HG03103 (cell line): ENCODE data around the gene DNM2.
"Not testable (repeated sequence)": the region's sequence is repeated elsewhere in the genome, so short reads cannot be mapped to it uniquely, and the experiment has no call there.

ENCODE experiments used
- ATAC-seq: cut with Tn5 transposase; IDR thresholded peaks from one replicate; pipeline ENCODE4 v1.9.1; 2021; ENCODE audit warnings: low read depth; ENCODE audit not compliant: unreplicated experiment

The DNM2 gene

GRCh38 chr19:10717356-10718204, at the start of gene DNM2:
Gene DNM2 (plus strand): TSS chr19:10718079. CDS start chr19:10718243, 164 bp downstream.
- peak; percentile 83 for ATAC-seq

DNA sequence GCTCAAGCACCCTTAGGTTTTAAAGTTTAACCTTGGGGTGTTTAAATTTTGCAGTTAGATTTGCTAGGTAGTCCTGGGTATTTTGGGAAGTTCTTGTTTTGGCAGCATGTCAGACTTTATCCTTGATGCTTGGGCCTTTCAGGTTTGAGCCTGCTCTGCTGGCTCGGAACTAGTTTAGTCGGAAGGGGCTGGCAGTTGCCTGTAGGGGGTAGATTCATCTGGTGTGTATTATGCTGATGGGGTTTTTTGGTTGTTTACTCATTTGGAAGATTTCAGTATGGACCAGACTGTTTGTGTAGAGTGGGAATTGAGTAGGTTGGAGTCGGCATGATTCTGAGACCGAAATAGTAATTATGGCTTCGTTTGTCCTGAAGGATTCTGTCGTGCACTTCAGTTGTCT, 48.6 kb upstream of the DNM2 start:
- no peak for ATAC-seq

DNA sequence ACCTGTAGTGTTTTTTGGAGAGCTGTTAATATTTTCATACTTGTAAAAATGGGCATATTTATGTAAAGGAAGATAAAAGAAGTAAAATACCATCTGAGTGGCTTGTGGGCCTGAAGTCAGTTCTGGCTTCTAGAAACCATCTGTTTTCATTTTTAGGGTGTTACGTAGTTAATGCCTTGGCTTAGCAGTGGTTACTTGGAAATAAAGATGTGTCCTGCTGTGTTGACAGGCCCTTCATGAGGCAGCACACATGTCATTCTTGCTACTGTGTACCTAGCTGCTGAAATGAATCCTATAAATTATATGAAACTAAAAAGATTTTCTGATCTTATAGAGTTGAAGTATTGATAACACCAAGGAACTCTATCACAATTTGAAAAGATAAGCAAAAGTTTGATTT, 47.7 kb upstream of the DNM2 start:
- ATAC-seq = no peak

DNA sequence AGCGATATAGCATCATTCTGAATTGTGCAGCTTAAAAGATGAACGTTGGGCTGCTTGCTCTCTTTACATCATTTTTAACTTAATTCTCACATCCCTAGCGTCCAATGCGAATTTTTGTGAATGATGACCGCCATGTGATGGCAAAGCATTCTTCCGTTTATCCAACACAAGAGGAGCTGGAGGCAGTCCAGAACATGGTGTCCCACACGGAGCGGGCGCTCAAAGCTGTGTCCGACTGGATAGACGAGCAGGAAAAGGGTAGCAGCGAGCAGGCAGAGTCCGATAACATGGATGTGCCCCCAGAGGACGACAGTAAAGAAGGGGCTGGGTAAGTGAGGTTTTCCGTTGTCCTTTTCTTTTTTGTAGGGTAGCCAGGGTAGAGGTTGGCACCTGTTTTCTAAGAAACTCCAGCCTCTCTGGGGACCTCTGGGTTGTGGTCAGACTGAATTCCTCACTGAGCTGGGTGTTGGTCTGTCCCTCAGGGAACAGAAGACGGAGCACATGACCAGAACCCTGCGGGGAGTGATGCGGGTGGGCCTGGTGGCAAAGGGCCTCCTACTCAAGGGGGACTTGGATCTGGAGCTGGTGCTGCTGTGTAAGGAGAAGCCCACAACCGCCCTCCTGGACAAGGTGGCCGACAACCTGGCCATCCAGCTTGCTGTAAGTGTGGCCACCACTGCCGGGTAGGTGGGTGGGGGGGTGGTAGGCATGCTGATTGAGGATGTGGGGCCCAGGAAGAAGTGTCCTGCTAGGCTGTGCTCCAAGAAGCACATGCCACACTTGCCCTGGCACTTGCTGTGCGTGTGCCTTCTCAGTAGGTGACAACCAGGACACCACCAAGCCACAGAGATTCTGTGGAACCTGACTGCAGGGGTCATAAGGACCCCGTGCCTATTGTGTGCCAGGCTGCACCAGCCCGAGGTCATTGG, 46.7 kb upstream of the DNM2 start:
- no peak for ATAC-seq

DNA sequence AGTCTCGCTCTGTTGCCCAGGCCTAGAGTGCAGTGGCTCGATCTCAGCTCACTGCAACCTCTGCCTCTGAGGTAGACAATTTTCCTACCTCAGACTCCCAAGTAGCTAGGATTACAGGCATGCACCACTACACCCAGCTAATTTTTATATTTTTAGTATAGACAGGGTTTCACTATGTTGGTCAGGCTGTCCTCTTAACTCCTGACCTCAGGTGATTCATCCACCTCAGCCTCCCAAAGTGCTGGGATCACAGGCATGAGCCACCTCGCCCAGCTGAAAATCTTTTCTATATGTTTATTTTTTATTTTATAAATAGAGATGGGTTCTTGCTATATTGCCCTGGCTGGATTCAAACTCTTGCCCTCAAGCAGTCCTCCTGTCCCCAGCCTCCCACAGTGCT, 46.0 kb upstream of the DNM2 start:
- not testable (repeated sequence) for ATAC-seq

- ATAC-seq = not testable (repeated sequence)
Observed at GRCh38 chr19:10675214-10675613, 42.7 kb upstream of the DNM2 start.

GRCh38 chr19:10677751-10678150, 40.1 kb upstream of the DNM2 start:
- no peak for ATAC-seq

GRCh38 chr19:10678813-10679212, 39.1 kb upstream of the DNM2 start:
- no peak for ATAC-seq

GRCh38 chr19:10679743-10680142, 38.1 kb upstream of the DNM2 start:
- ATAC-seq = no peak

- no peak for ATAC-seq
Observed at GRCh38 chr19:10680545-10681135, 37.2 kb upstream of the DNM2 start.

DNA sequence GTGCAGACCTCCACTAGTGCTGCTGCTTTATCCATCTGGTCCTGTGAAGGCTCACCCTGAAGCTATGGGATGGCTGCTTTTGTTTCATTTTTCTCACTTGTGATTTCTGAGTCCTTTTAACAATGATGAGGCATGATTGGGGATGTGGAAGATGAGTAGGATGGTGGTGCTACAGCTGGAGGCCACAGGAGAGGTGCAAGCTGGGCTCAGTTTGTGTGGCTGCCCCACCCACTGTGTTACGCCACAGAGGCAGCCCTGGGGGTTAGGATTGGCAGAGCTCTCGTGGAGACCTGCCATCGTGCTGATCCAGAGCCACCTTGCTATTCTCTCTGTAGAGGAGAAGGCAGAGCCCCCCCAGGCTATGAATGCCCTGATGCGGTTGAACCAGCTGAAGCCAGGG, 36.2 kb upstream of the DNM2 start:
- no peak for ATAC-seq

DNA sequence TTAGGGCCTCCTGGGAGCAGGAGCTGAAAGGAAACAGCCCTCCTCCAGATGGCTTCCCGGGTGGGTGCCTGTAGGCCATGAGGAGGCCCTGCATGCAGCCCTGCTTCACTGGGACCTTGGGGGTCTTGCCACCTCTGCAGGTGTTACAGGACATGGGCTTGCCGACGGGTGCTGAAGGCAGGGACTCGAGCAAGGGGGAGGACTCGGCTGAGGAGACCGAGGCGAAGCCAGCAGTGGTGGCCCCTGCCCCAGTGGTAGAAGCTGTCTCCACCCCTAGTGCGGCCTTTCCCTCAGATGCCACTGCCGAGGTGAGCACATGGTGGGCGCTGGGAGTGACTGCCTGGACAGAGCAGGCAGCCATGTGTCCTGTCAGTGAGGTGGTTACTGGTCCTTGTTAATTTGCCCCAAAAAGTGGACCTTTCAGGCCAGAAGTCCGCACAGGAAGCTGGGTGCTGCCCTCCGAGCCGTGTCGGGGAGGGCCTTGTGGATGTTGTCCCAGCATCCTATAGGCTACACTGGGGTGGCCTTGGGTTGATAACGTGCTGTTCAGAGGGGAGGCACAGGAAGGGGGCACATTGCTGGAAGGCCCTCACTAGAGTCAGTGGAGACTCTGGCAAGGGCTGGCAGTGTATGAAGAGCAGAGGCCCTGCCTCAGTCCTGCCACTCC, 35.3 kb upstream of the DNM2 start:
- no peak for ATAC-seq

- no peak for ATAC-seq
Observed at GRCh38 chr19:10683064-10683426, 34.8 kb upstream of the DNM2 start.

- no peak for ATAC-seq
Observed at GRCh38 chr19:10683582-10683981, 34.3 kb upstream of the DNM2 start.

DNA sequence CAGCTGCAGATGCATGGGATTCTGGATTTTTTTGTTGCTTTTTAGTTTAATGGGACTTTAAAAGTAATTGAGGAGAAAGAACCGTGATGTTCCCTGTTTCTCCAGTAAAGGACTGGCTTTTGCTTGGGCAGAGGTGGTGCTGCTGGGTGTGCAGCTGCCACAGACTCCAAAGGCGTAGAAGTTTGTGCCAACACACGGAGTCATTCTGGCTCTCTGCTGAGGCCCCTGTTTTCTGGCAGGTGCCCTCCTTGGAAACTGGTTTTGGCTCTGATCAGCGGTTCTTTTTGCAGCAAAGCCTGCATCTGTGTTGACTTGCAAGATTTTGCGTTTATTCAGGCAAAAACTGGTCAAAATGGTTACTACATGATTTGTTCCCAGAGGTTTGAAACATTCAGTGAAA, 32.7 kb upstream of the DNM2 start:
- no peak for ATAC-seq

GRCh38 chr19:10686193-10686592, 31.7 kb upstream of the DNM2 start:
- ATAC-seq = no peak

DNA sequence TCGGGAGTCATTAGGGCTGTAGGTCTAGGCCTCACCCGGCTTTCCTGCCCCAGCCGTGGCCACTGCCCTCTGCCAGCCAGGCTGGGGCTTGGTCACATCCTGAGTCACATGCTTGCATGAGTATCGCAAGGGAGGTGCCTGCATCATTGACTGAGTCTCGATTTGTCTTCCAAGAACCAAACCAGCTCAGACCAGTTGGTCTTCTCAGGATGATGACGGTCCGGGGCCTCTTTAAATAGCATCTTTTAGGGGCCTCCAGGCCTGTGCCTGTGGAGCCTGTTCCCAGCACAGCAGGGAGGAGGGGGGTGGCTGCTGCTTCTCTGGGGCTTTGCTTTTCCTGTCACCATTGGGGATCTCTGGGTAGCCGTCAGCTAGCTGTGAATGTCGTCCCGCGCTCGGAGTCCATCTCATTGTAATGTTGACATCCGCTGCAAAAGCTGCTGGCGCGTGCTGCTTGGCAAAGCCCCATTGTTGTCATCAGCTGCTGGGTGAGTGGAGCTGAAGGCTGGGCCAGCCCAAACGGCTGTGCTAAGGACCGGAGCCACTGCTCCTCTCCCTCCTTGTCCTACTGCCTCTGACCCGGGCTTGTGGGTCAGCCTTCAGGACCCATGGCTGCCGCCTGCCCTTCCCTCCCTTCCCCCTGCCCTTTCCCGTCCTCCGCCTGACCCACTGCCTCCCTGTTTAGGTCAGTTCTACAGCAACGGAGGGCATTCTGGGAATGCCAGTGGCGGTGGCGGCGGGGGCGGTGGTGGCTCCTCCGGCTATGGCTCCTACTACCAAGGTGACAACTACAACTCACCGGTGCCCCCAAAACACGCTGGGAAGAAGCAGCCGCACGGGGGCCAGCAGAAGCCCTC, 31.0 kb upstream of the DNM2 start:
- no peak for ATAC-seq

DNA sequence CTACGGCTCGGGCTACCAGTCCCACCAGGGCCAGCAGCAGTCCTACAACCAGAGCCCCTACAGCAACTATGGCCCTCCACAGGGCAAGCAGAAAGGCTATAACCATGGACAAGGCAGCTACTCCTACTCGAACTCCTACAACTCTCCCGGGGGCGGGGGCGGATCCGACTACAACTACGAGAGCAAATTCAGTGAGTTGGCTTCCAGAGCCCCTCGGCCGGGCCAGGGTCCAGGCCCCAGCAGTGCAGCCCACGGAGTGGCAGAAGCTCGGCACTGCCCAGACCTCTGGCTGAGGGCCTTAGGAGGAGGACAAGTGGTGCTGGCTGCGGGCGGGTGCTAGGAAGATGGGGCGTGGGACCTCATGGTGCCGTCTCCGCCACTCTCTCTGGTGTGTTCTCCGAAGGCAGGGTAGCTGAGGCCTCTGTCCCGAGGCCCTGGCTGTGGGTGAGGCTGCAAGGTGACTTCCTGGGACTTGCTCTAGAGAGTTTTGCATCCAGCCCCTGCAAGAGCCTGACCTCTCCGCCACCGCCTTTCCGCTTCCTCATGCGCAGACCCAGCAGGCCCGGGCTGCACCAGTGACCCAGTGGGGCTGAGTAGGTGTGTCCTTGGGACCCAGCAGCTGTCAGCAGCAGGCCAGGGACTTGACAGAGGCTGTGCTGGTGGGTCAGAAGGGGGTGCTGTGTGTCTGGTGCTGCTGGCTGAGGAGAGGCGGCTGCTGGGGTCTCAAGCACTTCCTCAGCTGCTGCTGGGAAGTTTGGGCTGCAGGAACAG, 30.2 kb upstream of the DNM2 start:
- no peak for ATAC-seq
